GM23338 (cell line): ENCODE measurements around the gene EPHB6. TPM values are rescaled to one million over a fixed set of nuclear protein-coding genes. Genes with fewer than 3 reads are reported as not detected.

Experiments used
- ATAC-seq: fragments of 200-7000 bp; cut with Tn5 transposase; 3 replicates; pipeline ENCODE4 v1.9.1; 2020
- DNase-seq: peaks from one replicate; pipeline ENCODE4 v3.0.0-alpha.2; 2015; ENCODE audit warnings: low spot score
- H2AFZ ChIP-seq: fragments of 200-600 bp; sonication (generic); 2 replicates; pipeline ENCODE4 v1.8.0; 2016; ENCODE audit warnings: antibody characterized with exemption, mild to moderate bottlenecking, moderate library complexity
- H3F3A ChIP-seq: fragments of 200-600 bp; sonication (generic); replicated peaks from 2 replicates; pipeline ENCODE4 v1.8.0; 2017; ENCODE audit warnings: antibody characterized with exemption, mixed run types, low read depth
- H3K27ac ChIP-seq: fragments of 200-600 bp; sonication (generic); 2 replicates; pipeline ENCODE4 v1.6.1; 2016; ENCODE audit warnings: low read depth
- H3K27me3 ChIP-seq: fragments of 200-600 bp; sonication (generic); 2 replicates; pipeline ENCODE4 v1.8.0; 2016; ENCODE audit warnings: mild to moderate bottlenecking, mixed run types, moderate library complexity; ENCODE audit not compliant: insufficient read depth
- H3K36me3 ChIP-seq: fragments of 200-600 bp; sonication (generic); 2 replicates; pipeline ENCODE4 v1.8.0; 2016; ENCODE audit warnings: mild to moderate bottlenecking; ENCODE audit not compliant: insufficient read depth
- H3K4me1 ChIP-seq: fragments of 200-600 bp; sonication (generic); 2 replicates; pipeline ENCODE4 v1.8.0; 2016; ENCODE audit warnings: mild to moderate bottlenecking, moderate library complexity; ENCODE audit not compliant: insufficient read depth
- H3K4me2 ChIP-seq: fragments of 200-600 bp; sonication (generic); 2 replicates; pipeline ENCODE4 v1.7.1; 2017; ENCODE audit warnings: mixed run types
- H3K4me3 ChIP-seq: fragments of 200-600 bp; sonication (generic); 2 replicates; pipeline ENCODE4 v1.6.1; 2016; ENCODE audit warnings: mixed run types
- H3K79me2 ChIP-seq: fragments of 200-600 bp; sonication (generic); replicated peaks from 2 replicates; pipeline ENCODE4 v1.8.0; 2017; ENCODE audit warnings: mild to moderate bottlenecking; ENCODE audit not compliant: insufficient read depth
- H3K9me2 ChIP-seq: fragments of 200-600 bp; sonication (generic); 2 replicates; pipeline ENCODE4 v1.8.0; 2017; ENCODE audit not compliant: insufficient read depth
- H4K20me1 ChIP-seq: fragments of 200-600 bp; sonication (generic); replicated peaks from 2 replicates; pipeline ENCODE4 v1.8.0; 2017; ENCODE audit warnings: mild to moderate bottlenecking; ENCODE audit not compliant: insufficient read depth
- H3K27ac Mint-ChIP-seq: 2 replicates; pipeline ENCODE4 v1.8.0; 2020; ENCODE audit warnings: inconsistent platforms, mild to moderate bottlenecking, moderate library complexity, mixed read lengths
- H3K27me3 Mint-ChIP-seq: 3 replicates; pipeline ENCODE4 v1.8.0; 2022; ENCODE audit warnings: low read depth, mild to moderate bottlenecking, moderate library complexity, mixed read lengths, inconsistent platforms; ENCODE audit not compliant: insufficient read depth, poor library complexity
- H3K36me3 Mint-ChIP-seq: 3 replicates; pipeline ENCODE4 v1.8.0; 2021; ENCODE audit warnings: low read depth, mild to moderate bottlenecking, inconsistent platforms, moderate library complexity, mixed read lengths
- H3K4me1 Mint-ChIP-seq: 3 replicates; pipeline ENCODE4 v1.8.0; 2020; ENCODE audit warnings: mild to moderate bottlenecking, inconsistent platforms, mixed read lengths
- H3K4me3 Mint-ChIP-seq: 3 replicates; pipeline ENCODE4 v1.8.0; 2021; ENCODE audit warnings: moderate library complexity, mild to moderate bottlenecking, inconsistent platforms, mixed read lengths
- H3K9me3 Mint-ChIP-seq: 3 replicates; pipeline ENCODE4 v1.8.0; 2020; ENCODE audit warnings: moderate library complexity, mild to moderate bottlenecking, inconsistent platforms, mixed read lengths
- CREB1 ChIP-seq: fragments of 250-450 bp; sonication (Bioruptor Pico); IDR thresholded peaks from 2 replicates; pipeline ENCODE4 v1.5.0; 2020; ENCODE audit warnings: low read depth, mild to moderate bottlenecking, moderate library complexity
- CTCF ChIP-seq, 2 experiments: fragments of 200-600 bp in 1 of 2; sonication (generic) in 1 of 2; conservative IDR thresholded peaks; 2 replicates each; pipeline versions ENCODE4 v1.5.1 to v1.6.1; 2016 to 2017; ENCODE audit warnings: antibody characterized with exemption in 2 of 2, low read depth in 2 of 2, mild to moderate bottlenecking in 2 of 2, moderate library complexity in 1 of 2
- ETS1 ChIP-seq: IDR thresholded peaks from 2 replicates; pipeline ENCODE4 v1.6.1; 2016; ENCODE audit warnings: antibody characterized with exemption
- EZH2 ChIP-seq: fragments of 200-600 bp; sonication (generic); IDR thresholded peaks from one replicate; pipeline ENCODE4 v1.8.0; 2017; ENCODE audit warnings: antibody characterized with exemption, mild to moderate bottlenecking, low read depth; ENCODE audit not compliant: unreplicated experiment
- JUNB ChIP-seq: IDR thresholded peaks from one replicate; pipeline ENCODE4 v1.6.1; 2016; ENCODE audit warnings: antibody characterized with exemption; ENCODE audit not compliant: unreplicated experiment
- NANOG ChIP-seq: IDR thresholded peaks from 2 replicates; pipeline ENCODE4 v1.6.1; 2016; ENCODE audit warnings: antibody characterized with exemption, borderline replicate concordance
- POLR2AphosphoS5 ChIP-seq: IDR thresholded peaks from 2 replicates; pipeline ENCODE4 v1.6.1; 2016; ENCODE audit warnings: antibody characterized with exemption, low read depth
- REST ChIP-seq: IDR thresholded peaks from one replicate; pipeline ENCODE4 v1.6.1; 2018; ENCODE audit warnings: antibody characterized with exemption; ENCODE audit not compliant: unreplicated experiment
- STAT1 ChIP-seq: IDR thresholded peaks from one replicate; pipeline ENCODE4 v1.6.1; 2016; ENCODE audit warnings: antibody characterized with exemption; ENCODE audit not compliant: unreplicated experiment
- ZNF114 ChIP-seq: fragments of 250-450 bp; sonication (Bioruptor Pico); IDR thresholded peaks from 2 replicates; pipeline ENCODE4 v1.5.0; 2020; ENCODE audit warnings: mild to moderate bottlenecking, moderate library complexity
- ZNF462 ChIP-seq: fragments of 250-450 bp; sonication (Bioruptor Pico); IDR thresholded peaks from 2 replicates; pipeline ENCODE4 v1.5.0; 2020; ENCODE audit warnings: mild to moderate bottlenecking, moderate library complexity
- polyA plus RNA-seq: library from polyadenylated mRNA; unstranded; fragments of >200 nt; fragmentation: Nextera tagmentation; extraction: Ambion mirVana; gene quantifications from 2 replicates; pipeline ENCODE4 v1.2.1, GENCODE V29; 2016
- total RNA-seq: library from RNA; depleted of rRNA; stranded (reverse); fragments of >200 nt; shearing (Covaris generic); gene quantifications from 2 replicates; pipeline ENCODE4 v1.2.3, GENCODE V29; 2014

Gene EPHB6
- total and polyA plus RNA-seq, 2 experiments from 2014 or later = 20.8 to 27.5 TPM

GRCh38 chr7:142817506-142817905, 37.4 kb upstream of the EPHB6 start:
- Histone ChIP-seq H3F3A (no peaks in the 10 kb centered on the region), H3K4me3 (no peak overlapping the region), H3K36me3 (no peaks in the 10 kb centered on the region), H3K4me1 (peaks cover 22% of the 10 kb centered on the region), H3K27me3 (no peaks in the 10 kb centered on the region), H3K9me2 (no peaks in the 10 kb centered on the region), H4K20me1 (no peaks in the 10 kb centered on the region), H3K79me2 (no peaks in the 10 kb centered on the region), H2AFZ (no peak overlapping the region), H3K4me2 (no peak overlapping the region), H3K27ac (no peak overlapping the region)
- ATAC-seq (no peak), DNase-seq (no peak)
- H3K9me3 Mint-ChIP-seq = peaks cover 6% of the 10 kb centered on the region
- H3K36me3 Mint-ChIP-seq = peaks cover 3% of the 10 kb centered on the region; the same call in 1 of the 3 replicates
- no peak overlapping the region for H3K4me3 Mint-ChIP-seq
- no peak for TF ChIP-seq POLR2AphosphoS5
- TF ChIP-seq STAT1 = no peak
- TF ChIP-seq ZNF114 = no peak
- no peak for TF ChIP-seq CTCF (conservative IDR thresholded peaks at IDR 0.05; ENCODE audit: low read depth in 2 of 2)
- TF ChIP-seq REST = no peak
- no peak for TF ChIP-seq ZNF462 (CRISPR knock-in tag)
- TF ChIP-seq EZH2 = no peak
- no peak for TF ChIP-seq CREB1 (CRISPR knock-in tag)
- TF ChIP-seq NANOG = no peak
- no peak for TF ChIP-seq JUNB
- no peak for TF ChIP-seq ETS1
- peaks cover 9% of the 10 kb centered on the region for H3K27me3 Mint-ChIP-seq
- H3K27ac Mint-ChIP-seq = no peak overlapping the region
- H3K4me1 Mint-ChIP-seq = peaks cover 32% of the 10 kb centered on the region
